Activated CD8-positive, alpha-beta memory T cell treated with anti-CD3 and anti-CD28 coated beads for 48 hours (primary cell): ENCODE data around the gene ATP8B1.
"Not testable (repeated sequence)": the region's sequence is repeated elsewhere in the genome, so short reads cannot be mapped to it uniquely, and the experiment has no call there.

ENCODE experiments used
- DNase-seq, 3 experiments: peaks; one replicate each; pipeline ENCODE4 v3.0.0-alpha.2; 2020; ENCODE audit warnings: low read depth in 2 of 3, low spot score in 2 of 3

Gene ATP8B1

GRCh38 chr18:57733861-57734260 is 69.3 kb downstream of the ATP8B1 start:
- no peak for DNase-seq

- DNase-seq, result no peak
Observed at GRCh38 chr18:57730146-57730545, 73.0 kb downstream of the ATP8B1 start.

GRCh38 chr18:57728941-57729511 is 74.1 kb downstream of the ATP8B1 start:
- DNase-seq, result no peak

- no peak for DNase-seq
Observed at GRCh38 chr18:57727952-57728807, 74.9 kb downstream of the ATP8B1 start.

GRCh38 chr18:57719211-57719935 is 83.7 kb downstream of the ATP8B1 start:
- DNase-seq, result not testable (repeated sequence)

- no peak for DNase-seq
Observed at GRCh38 chr18:57716549-57716948, 86.6 kb downstream of the ATP8B1 start.

GRCh38 chr18:57715671-57716070 is 87.4 kb downstream of the ATP8B1 start:
- no peak for DNase-seq

GRCh38 chr18:57715073-57715472 is 88.0 kb downstream of the ATP8B1 start:
- no peak for DNase-seq

GRCh38 chr18:57710226-57710625 is 92.9 kb downstream of the ATP8B1 start:
- no peak for DNase-seq

- DNase-seq, result no peak
Observed at GRCh38 chr18:57709335-57709734, 93.8 kb downstream of the ATP8B1 start.

GRCh38 chr18:57708288-57708687 is 94.8 kb downstream of the ATP8B1 start:
- no peak for DNase-seq

- DNase-seq, result no peak
Observed at GRCh38 chr18:57705832-57706595, 97.1 kb downstream of the ATP8B1 start.

- DNase-seq, result no peak
Observed at GRCh38 chr18:57705011-57705410, 98.1 kb downstream of the ATP8B1 start.

- DNase-seq, result no peak
Observed at GRCh38 chr18:57698571-57699276, 104.4 kb downstream of the ATP8B1 start.

- DNase-seq, result no peak
Observed at GRCh38 chr18:57697426-57697825, 105.7 kb downstream of the ATP8B1 start.

GRCh38 chr18:57696271-57696670 is 106.8 kb downstream of the ATP8B1 start:
- no peak for DNase-seq

GRCh38 chr18:57691363-57691762 is 111.8 kb downstream of the ATP8B1 start:
- no peak for DNase-seq

GRCh38 chr18:57687970-57688369 is 115.1 kb downstream of the ATP8B1 start:
- DNase-seq, result no peak

- no peak for DNase-seq
Observed at GRCh38 chr18:57683470-57683869, 119.6 kb downstream of the ATP8B1 start.
